ENCODE measurements around the gene MDP1.
"Not testable (repeated sequence)": the region's sequence is repeated elsewhere in the genome, so short reads cannot be mapped to it uniquely, and the experiment has no call there.

Gene MDP1

GRCh38 chr14:24231263-24232120, 15.6 kb upstream of the MDP1 start:
- no peak for DNase-seq

- no peak for DNase-seq
Observed at GRCh38 chr14:24228902-24229301, 13.0 kb upstream of the MDP1 start.

GRCh38 chr14:24226473-24226872, 10.6 kb upstream of the MDP1 start:
- no peak for DNase-seq

- DNase-seq = no peak
Observed at GRCh38 chr14:24224618-24225071, 8.8 kb upstream of the MDP1 start.

DNA sequence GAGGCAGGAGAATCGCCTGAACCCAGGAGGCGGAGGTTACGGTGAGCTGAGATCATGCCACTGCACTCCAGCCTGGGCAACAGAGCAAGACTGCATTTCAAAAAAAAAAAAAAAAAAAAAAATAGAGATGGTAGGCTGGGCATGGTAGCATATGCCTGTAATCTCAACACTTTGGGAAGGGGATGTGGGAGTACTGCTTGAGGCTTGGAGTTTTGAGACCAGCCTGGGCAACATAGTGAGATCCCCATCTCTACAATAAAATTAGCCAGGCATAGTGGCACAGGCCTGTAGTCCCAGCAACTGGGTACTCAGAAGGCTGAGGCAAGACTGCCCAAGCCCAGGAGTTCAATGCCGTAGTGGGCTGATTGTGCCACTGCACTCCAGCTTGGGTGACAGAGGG, 7.1 kb upstream of the MDP1 start:
- not testable (repeated sequence) for DNase-seq

GRCh38 chr14:24219521-24219920, 3.7 kb upstream of the MDP1 start:
- no peak for DNase-seq

GRCh38 chr14:24219080-24219479, 3.2 kb upstream of the MDP1 start:
- no peak for DNase-seq

DNA sequence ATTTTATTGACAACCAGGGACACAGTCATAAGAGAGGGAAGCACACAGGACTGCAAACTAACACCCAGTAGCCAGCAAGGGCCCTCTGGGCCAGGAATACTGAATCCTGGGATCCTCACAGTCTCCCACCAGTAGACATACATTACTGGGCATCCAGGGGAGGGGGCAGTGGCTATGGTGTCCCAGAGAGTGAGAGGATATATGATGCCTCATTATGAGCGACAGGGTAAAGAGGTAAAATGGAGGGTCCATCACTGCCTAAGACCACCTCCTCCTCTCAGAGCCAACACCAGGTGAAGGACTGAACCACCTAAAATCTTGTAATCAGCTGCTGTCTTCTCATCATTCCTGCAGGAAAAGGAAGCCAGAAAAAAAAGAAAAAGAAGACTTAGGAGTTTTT, 1.0 kb upstream of the MDP1 start:
- DNase-seq = not testable (repeated sequence)

- no peak for DNase-seq
Observed at GRCh38 chr14:24216345-24216699, 456 bp upstream of the MDP1 start.

DNA sequence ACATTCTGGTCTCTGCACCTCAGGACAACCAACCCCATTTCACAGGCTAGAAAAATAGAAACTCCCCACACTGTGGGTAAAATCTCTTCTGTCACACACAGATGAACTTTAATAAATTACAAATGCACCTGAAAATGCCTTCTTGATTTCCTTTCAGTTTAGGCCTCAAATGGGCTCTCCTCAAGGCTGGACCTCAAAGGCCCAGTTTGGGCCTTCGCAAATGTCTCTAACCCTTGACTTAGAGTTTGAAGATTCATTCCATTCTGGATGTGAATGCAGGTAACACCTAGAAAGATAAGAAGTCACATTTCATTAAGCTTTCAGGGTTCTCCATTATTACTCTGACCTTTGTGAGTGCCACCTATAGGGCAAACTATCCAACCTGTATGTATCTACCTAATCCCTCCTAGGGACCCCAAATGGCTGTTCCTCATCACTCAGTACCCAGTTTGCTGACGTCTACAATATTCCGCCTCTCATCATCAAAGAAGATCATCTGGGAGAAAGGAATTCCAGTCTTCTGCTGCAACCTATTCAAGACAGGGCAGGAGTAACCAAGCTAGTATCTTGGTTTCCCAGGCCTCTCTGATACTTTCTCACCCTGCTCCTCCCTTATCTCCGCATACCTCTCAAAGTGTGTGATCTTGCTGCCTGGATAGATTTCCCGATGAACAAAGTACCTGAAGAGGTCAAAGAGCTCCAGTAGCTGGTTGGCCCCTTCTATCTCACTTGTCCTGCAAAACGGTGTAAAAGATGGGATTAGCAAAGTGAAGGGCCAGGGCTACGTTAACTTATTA, 1.8 kb downstream of the MDP1 start:
- no peak for DNase-seq

DNA sequence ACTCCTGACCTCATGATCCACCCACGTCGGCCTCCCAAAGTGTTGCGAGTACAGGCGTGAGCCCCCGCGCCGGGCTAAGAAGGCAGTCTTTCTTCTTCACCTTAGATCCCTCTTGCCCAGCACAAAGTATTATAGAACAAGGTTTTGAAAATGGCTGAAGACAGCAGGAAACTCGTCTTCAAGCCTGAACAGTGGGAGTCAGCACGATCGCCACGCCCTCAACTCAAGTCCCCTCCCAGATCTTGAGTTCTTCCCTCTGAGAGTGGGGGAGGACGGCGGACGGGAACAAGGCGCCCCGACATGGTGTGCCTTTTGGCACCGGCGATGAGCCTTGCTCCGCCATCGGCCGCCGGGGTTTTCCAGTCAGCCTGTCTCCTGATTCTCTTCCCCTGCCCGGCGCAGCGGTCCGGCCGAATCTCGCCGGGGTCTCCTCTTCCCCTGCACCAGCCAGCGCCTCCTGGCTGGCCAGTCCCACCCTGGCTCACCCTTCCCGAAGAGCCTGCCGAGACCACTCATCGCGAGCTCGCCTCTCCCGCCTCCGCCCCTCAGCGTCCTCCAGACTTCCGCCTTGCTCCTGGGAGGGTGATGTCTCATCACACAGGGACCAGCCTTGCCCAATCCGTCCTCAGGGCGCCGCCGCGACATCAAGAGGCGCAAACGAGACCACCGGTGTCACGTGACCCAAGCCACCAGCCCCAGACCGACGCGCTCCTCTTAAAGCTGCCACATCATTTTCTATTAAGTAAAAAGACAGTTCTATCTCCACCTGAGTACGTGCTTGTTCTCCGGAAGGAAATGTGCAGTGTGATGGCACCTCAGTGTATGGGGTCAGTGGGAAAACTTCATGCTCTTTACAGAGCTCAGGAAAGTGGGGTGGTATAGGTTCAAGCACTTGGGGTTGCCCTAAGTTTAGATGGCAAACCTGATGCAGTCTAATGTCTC, 2.7 kb downstream of the MDP1 start, which contains the start of gene CHMP4A:
CHMP4A (minus strand) TSS at position 565 of the 942 bp plus-strand sequence; CDS start at position 516, 49 bp downstream.
- peak; percentile 86 for DNase-seq

- DNase-seq = no peak
Observed at GRCh38 chr14:24211311-24211710, 4.6 kb downstream of the MDP1 start.

GRCh38 chr14:24207625-24208024, 8.2 kb downstream of the MDP1 start:
- no peak for DNase-seq

DNA sequence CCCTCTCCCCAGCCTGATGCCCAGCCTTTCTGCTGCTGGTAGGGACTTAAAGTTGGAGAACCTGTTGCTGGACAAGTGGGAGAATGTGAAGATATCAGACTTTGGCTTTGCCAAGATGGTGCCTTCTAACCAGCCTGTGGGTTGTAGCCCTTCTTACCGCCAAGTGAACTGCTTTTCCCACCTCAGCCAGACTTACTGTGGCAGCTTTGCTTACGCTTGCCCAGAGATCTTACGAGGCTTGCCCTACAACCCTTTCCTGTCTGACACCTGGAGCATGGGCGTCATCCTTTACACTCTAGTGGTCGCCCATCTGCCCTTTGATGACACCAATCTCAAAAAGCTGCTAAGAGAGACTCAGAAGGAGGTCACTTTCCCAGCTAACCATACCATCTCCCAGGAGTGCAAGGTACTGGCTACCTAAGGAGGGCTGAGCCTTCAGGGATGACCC, 8.7 kb downstream of the MDP1 start:
- DNase-seq = no peak

- no peak for DNase-seq
Observed at GRCh38 chr14:24206260-24207103, 9.4 kb downstream of the MDP1 start.

DNA sequence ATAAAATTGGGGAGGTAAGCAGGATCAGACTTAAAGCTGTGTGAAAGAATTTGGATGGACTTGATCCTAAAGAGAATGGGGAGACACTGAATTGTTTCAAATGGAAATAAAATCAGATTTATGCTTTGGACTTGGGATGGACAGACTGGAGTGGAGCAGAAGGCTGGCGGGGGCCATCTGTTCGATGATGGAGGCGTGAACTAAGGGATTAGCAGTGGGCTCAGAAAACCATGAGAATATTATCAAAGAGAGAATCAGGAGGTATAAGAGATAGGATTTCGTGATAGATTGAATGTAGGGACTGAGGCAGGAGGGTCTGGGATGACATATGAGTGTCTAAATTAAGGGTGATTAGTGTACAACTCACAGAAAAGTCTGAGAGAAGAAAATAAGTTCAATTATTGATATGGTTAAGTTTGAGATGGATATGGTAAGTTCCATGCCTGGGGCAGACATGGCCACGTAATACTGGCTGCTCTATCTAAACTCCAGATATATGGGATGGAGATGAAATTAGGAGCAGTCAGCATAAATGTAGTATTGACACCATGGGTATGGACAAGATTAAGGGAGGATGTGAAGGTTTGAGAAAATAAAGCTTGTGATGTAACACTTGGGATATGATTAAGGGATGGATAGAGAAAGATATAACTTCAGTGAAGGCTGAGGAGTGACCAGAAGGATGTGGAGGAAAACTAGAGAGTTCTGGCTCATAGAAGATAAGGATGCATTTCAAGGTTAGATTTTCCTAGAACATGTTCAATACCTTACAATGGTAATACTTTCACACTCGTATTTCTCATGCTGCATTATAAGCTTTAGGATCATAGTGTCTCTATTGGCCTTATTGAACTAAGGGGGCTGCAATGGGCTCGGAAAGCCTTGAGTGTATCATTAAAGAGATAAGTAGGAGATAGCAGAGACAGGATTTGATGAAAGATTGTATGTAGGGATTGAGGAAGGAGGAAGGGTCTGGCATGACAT, 11.4 kb downstream of the MDP1 start:
- peak; percentile 67 for DNase-seq

DNA sequence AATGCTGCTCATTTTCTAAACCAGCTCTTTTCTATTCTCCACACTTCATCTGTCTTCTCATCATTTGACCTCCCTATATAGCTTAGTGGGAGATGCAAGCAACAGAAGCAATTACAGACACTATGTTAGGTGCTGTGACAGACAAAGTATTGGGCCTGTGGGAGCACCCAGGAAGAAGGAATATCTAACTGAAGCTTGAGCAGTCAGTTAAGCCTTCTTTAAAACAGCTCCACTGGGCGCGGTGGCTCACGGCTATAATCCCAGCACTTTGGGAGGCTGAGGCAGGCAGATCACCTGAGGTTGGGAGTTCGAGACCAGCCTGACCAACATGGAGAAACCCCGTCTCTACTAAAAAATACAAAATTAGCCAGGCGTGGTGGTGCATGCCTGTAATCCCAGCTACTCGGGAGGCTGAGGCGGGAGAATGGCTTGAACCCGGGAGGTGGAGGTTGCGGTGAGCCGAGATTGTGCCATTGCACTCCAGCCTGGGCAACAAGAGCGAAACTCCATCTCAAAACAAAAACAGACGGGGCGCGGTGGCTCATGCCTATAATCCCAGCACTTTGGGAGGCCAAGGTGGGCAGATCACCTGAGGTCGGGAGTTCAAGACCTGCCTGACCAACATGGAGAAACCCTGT, 12.5 kb downstream of the MDP1 start:
- not testable (repeated sequence) for DNase-seq

- DNase-seq = not testable (repeated sequence)
Observed at GRCh38 chr14:24202538-24202937, 13.3 kb downstream of the MDP1 start.

GRCh38 chr14:24198814-24199524, 16.9 kb downstream of the MDP1 start:
- no peak for DNase-seq
